HepG2 (cell line): Measurements from ENCODE around the gene VWCE. TPM values are rescaled to one million over a fixed set of nuclear protein-coding genes. Genes with fewer than 3 reads are reported as not detected.

Experiments used
- BHLHE40 ChIP-seq: IDR thresholded peaks from 2 replicates; pipeline ENCODE4 v1.6.1; 2011; ENCODE audit warnings: low read length, improper control_type of control experiment
- FOXK2 ChIP-seq: fragments of 450-650 bp; IDR thresholded peaks from 2 replicates; pipeline ENCODE4 v1.6.1; 2016
- HHEX ChIP-seq: IDR thresholded peaks from 2 replicates; pipeline ENCODE4 v1.6.1; 2016; ENCODE audit warnings: control low read depth
- MNT ChIP-seq: fragments of 450-650 bp; IDR thresholded peaks from 2 replicates; pipeline ENCODE4 v1.6.1; 2016
- NFATC3 ChIP-seq: sonication (generic); formaldehyde crosslinking; IDR thresholded peaks from 2 replicates; pipeline ENCODE4 v1.5.1; 2020; ENCODE audit warnings: mild to moderate bottlenecking, missing genetic modification reagents
- NFE2 ChIP-seq: sonication (generic); formaldehyde crosslinking; IDR thresholded peaks from 2 replicates; pipeline ENCODE4 v1.4.0; 2020; ENCODE audit warnings: missing genetic modification reagents
- PATZ1 ChIP-seq: sonication (generic); formaldehyde crosslinking; IDR thresholded peaks from 2 replicates; pipeline ENCODE4 v1.4.0; 2020; ENCODE audit warnings: missing genetic modification reagents
- SMARCC2 ChIP-seq: fragments of 450-650 bp; IDR thresholded peaks from 2 replicates; pipeline ENCODE4 v1.6.1; 2017; ENCODE audit warnings: antibody characterized with exemption, mild to moderate bottlenecking
- TAF15 ChIP-seq: fragments of 200-400 bp; formaldehyde crosslinking; IDR thresholded peaks from one replicate; pipeline ENCODE4 v1.6.1; 2018; ENCODE audit warnings: mild to moderate bottlenecking, low read depth, low read length; ENCODE audit not compliant: poor library complexity, severe bottlenecking
- TSC22D2 ChIP-seq: sonication (generic); formaldehyde crosslinking; IDR thresholded peaks from 2 replicates; pipeline ENCODE4 v1.5.1; 2020; ENCODE audit warnings: missing genetic modification reagents, mild to moderate bottlenecking, borderline replicate concordance
- ZBTB46 ChIP-seq: sonication (generic); formaldehyde crosslinking; IDR thresholded peaks from 2 replicates; pipeline ENCODE4 v1.4.0; 2020; ENCODE audit warnings: mild to moderate bottlenecking, missing genetic modification reagents, borderline replicate concordance
- ZBTB8A ChIP-seq: sonication (generic); formaldehyde crosslinking; IDR thresholded peaks from 2 replicates; pipeline ENCODE4 v1.4.0; 2020; ENCODE audit warnings: mild to moderate bottlenecking, low read depth, missing genetic modification reagents, borderline replicate concordance
- ZC3H13 ChIP-seq: sonication (generic); formaldehyde crosslinking; IDR thresholded peaks from 2 replicates; pipeline ENCODE4 v1.8.1; 2023; ENCODE audit warnings: mild to moderate bottlenecking, missing genetic modification reagents, moderate library complexity
- ZEB1 ChIP-seq: IDR thresholded peaks from 2 replicates; pipeline ENCODE4 v1.6.1; 2012; ENCODE audit warnings: mild to moderate bottlenecking, low read depth, inconsistent platforms; ENCODE audit not compliant: insufficient replicate concordance
- ZMAT5 ChIP-seq: sonication (generic); formaldehyde crosslinking; IDR thresholded peaks from 2 replicates; pipeline ENCODE4 v1.5.0; 2020; ENCODE audit warnings: mild to moderate bottlenecking, low read depth, missing genetic modification reagents, borderline replicate concordance
- ZNF512B ChIP-seq: sonication (generic); formaldehyde crosslinking; IDR thresholded peaks from 2 replicates; pipeline ENCODE4 v1.5.1; 2020; ENCODE audit warnings: missing genetic modification reagents, mild to moderate bottlenecking, borderline replicate concordance
- ZNF513 ChIP-seq: sonication (generic); formaldehyde crosslinking; conservative IDR thresholded peaks from 2 replicates; pipeline ENCODE4 v1.5.0; 2020; ENCODE audit warnings: missing genetic modification reagents
- polyA plus RNA-seq, 8 experiments: library from polyadenylated mRNA; depleted of rRNA in 3 of 8; stranded (reverse) in 7 of 8; unstranded in 1 of 8; fragments of >200 nt; fragmentation: Illumina TruSeq in 4 of 8; extraction: Trizol in 4 of 8; gene quantifications; 2 replicates each; pipeline versions ENCODE4 v1.2.1 to v1.2.3, GENCODE V29; 2011 to 2016; ENCODE audit warnings: low read depth in 4 of 8, missing spikeins in 1 of 8, mixed read lengths in 1 of 8; ENCODE audit not compliant: insufficient read depth in 1 of 8
- total RNA-seq, 5 experiments: library from RNA; depleted of rRNA; stranded (reverse); fragments of >200 nt; fragmentation: Illumina TruSeq; extraction: Trizol; gene quantifications; 2 replicates each; pipeline ENCODE4 v1.2.3, GENCODE V29; 2016; ENCODE audit warnings: low read depth in 1 of 5

Gene VWCE
- total and polyA plus RNA-seq, 2 of the 13 experiments (the other 11 are each of a cell fraction or from before 2014, with no cell fraction given), result 27.6 to 58.3 TPM

- no peak for TF ChIP-seq TSC22D2 (CRISPR knock-in tag)
- no peak for TF ChIP-seq NFATC3 (CRISPR knock-in tag)
- TF ChIP-seq BHLHE40, result no peak
- no peak for TF ChIP-seq FOXK2
- TF ChIP-seq ZNF513 (CRISPR knock-in tag), result no peak
- no peak for TF ChIP-seq NFE2 (CRISPR knock-in tag)
- TF ChIP-seq SMARCC2, result no peak
- no peak for TF ChIP-seq MNT
- no peak for TF ChIP-seq TAF15
- peak; percentile 67; the same call in 1 of the 2 replicates for TF ChIP-seq ZNF512B
- TF ChIP-seq ZBTB8A (CRISPR knock-in tag), result no peak
- no peak for TF ChIP-seq ZMAT5 (CRISPR knock-in tag)
- no peak for TF ChIP-seq ZC3H13 (CRISPR knock-in tag)
- TF ChIP-seq PATZ1 (CRISPR knock-in tag), result peak; percentile 92
- no peak for TF ChIP-seq ZEB1
- no peak for TF ChIP-seq HHEX (CRISPR knock-in tag)
- TF ChIP-seq ZBTB46 (CRISPR knock-in tag), result no peak
Measured at GRCh38 chr11:61267437-61267841, 27.7 kb downstream of the VWCE start (continued).
